K562 (cell line): Measurements from ENCODE around the gene RIPK3. TPM values are rescaled to one million over a fixed set of nuclear protein-coding genes. Genes with fewer than 3 reads are reported as not detected.

Source experiments
- ATAC-seq: fragments of 200-7000 bp; cut with Tn5 transposase; 3 replicates; pipeline ENCODE4 v1.9.1; 2020; ENCODE audit warnings: moderate library complexity
- BruUV-seq: library from RNA; stranded (reverse); fragments of 400-500 nt; replicated peaks from 2 replicates; lab custom pipeline; 2021; lab: Mats Ljungman, UMichigan
- CTCF ChIA-PET: fragments of 300-600 bp; formaldehyde crosslinking; extraction: SDS; loops from one replicate; lab custom pipeline; 2021; ENCODE audit warnings: low intra/inter-chr PET ratio; lab: Yijun Ruan, JAX
- POLR2A ChIA-PET: fragments of 300-600, 350-650 bp; sonication (Branson Sonifier 250); formaldehyde crosslinking; extraction: SDS; loops from one replicate; lab custom pipeline; 2021; ENCODE audit warnings: antibody characterized with exemption, inconsistent platforms; lab: Yijun Ruan, JAX
- DNase-seq, 4 experiments: peaks; one replicate each; pipeline versions ENCODE4 v3.0.0 to v3.0.0-alpha.2; 2011 to 2018; ENCODE audit warnings: low spot score in 3 of 4, mixed read lengths in 3 of 4; ENCODE audit errors: extremely low read depth in 1 of 4
- FAIRE-seq: peaks from 2 replicates; lab custom pipeline; 2011; peaks lifted over from hg19 to GRCh38; lab: Jason Lieb, UNC
- H2AFZ ChIP-seq: 2 replicates; pipeline ENCODE4 v1.6.0; 2011; ENCODE audit warnings: low read depth, low read length, control low read depth, inconsistent platforms
- H3K27ac ChIP-seq: fragments of 200-600 bp; 3 replicates; pipeline ENCODE4 v1.8.0; 2011; ENCODE audit warnings: low read depth, mild to moderate bottlenecking, control low read depth, inconsistent platforms, low read length, moderate library complexity, mixed read lengths; ENCODE audit errors: extremely low read depth
- H3K27me3 ChIP-seq, 2 experiments: fragments of 300-600 bp in 1 of 2; 2 replicates in 1 of 2; 3 replicates in 1 of 2; pipeline versions ENCODE4 v1.6.0 to v1.8.0; 2011; ENCODE audit warnings: inconsistent platforms in 2 of 2, low read length in 2 of 2, mild to moderate bottlenecking in 1 of 2, mixed read lengths in 1 of 2, moderate library complexity in 1 of 2; ENCODE audit not compliant: control insufficient read depth in 2 of 2, insufficient read depth in 2 of 2
- H3K36me3 ChIP-seq: fragments of 300-600 bp; 3 replicates; pipeline ENCODE4 v1.8.0; 2011; ENCODE audit warnings: mild to moderate bottlenecking, low read length, inconsistent platforms; ENCODE audit not compliant: control insufficient read depth, insufficient read depth
- H3K4me1 ChIP-seq, 2 experiments: fragments of 200-600 bp in 1 of 2; replicated peaks in 1 of 2; 2 replicates in 1 of 2; 3 replicates in 1 of 2; pipeline versions ENCODE4 v1.5.1 to v1.8.0; 2011; ENCODE audit warnings: inconsistent platforms in 2 of 2, low read length in 2 of 2, mild to moderate bottlenecking in 1 of 2, mixed read lengths in 1 of 2, moderate library complexity in 1 of 2; ENCODE audit not compliant: control insufficient read depth in 2 of 2, insufficient read depth in 2 of 2
- H3K4me2 ChIP-seq: 2 replicates; pipeline ENCODE4 v1.6.1; 2011; ENCODE audit warnings: low read length, control low read depth, inconsistent platforms, mixed read lengths; ENCODE audit not compliant: insufficient read depth
- H3K4me3 ChIP-seq: fragments of 200-600 bp; sonication (generic), shearing (Covaris generic); 2 replicates; pipeline ENCODE4 v1.5.1; 2016; ENCODE audit warnings: control low read depth, inconsistent platforms
- H3K79me2 ChIP-seq: fragments of 200-600 bp; 3 replicates; pipeline ENCODE4 v1.8.0; 2011; ENCODE audit warnings: low read length, inconsistent platforms; ENCODE audit not compliant: control insufficient read depth, insufficient read depth
- H3K9ac ChIP-seq, 2 experiments: 2 replicates each; pipeline versions ENCODE4 v1.6.0 to v1.6.1; 2011; ENCODE audit warnings: low read depth in 2 of 2, low read length in 2 of 2, control low read depth in 1 of 2, inconsistent platforms in 1 of 2, mild to moderate bottlenecking in 1 of 2, mixed read lengths in 1 of 2; ENCODE audit not compliant: insufficient read depth in 1 of 2
- H3K9me1 ChIP-seq: one replicate; pipeline ENCODE4 v1.6.0; 2011; ENCODE audit warnings: inconsistent platforms, mild to moderate bottlenecking, low read length, moderate library complexity; ENCODE audit not compliant: control insufficient read depth, insufficient read depth
- H3K9me3 ChIP-seq: replicated peaks from 2 replicates; pipeline ENCODE4 v1.5.1; 2011; ENCODE audit warnings: low read depth, low read length, inconsistent platforms; ENCODE audit not compliant: control insufficient read depth, insufficient read depth
- H4K20me1 ChIP-seq: replicated peaks from 2 replicates; pipeline ENCODE4 v1.6.1; 2011; ENCODE audit warnings: low read length, inconsistent platforms, mixed read lengths; ENCODE audit not compliant: control insufficient read depth, insufficient read depth
- EGR1 ChIP-seq: fragments of 450-650 bp; conservative IDR thresholded peaks from 2 replicates; pipeline ENCODE4 v1.6.1; 2017; ENCODE audit warnings: mild to moderate bottlenecking
- KAT2B ChIP-seq: IDR thresholded peaks from one replicate; pipeline ENCODE4 v1.6.1; 2012; ENCODE audit warnings: low read depth, mild to moderate bottlenecking, control low read depth, inconsistent platforms, low read length, moderate library complexity
- L3MBTL2 ChIP-seq: fragments of 450-650 bp; IDR thresholded peaks from 2 replicates; pipeline ENCODE4 v1.6.1; 2016; ENCODE audit warnings: mild to moderate bottlenecking, moderate library complexity
- NELFE ChIP-seq: IDR thresholded peaks from 2 replicates; pipeline ENCODE4 v1.6.1; 2011; ENCODE audit warnings: mild to moderate bottlenecking; ENCODE audit not compliant: insufficient read depth, insufficient read length
- NFIC ChIP-seq: fragments of 450-650 bp; IDR thresholded peaks from 2 replicates; pipeline ENCODE4 v1.6.1; 2017; ENCODE audit warnings: mild to moderate bottlenecking, inconsistent platforms
- NR2C1 ChIP-seq, 2 experiments: fragments of 450-650 bp; IDR thresholded peaks; 2 replicates each; pipeline ENCODE4 v1.6.1; 2017; ENCODE audit warnings: mild to moderate bottlenecking in 2 of 2, antibody characterized with exemption in 1 of 2, inconsistent platforms in 1 of 2, missing compliant biosample characterization in 1 of 2, missing genetic modification characterization in 1 of 2
- ZFP36 ChIP-seq: fragments of 150-350 bp; IDR thresholded peaks from 2 replicates; pipeline ENCODE4 v1.6.1; 2018; ENCODE audit warnings: low read length, low read depth; ENCODE audit not compliant: partially characterized antibody
- WGBS: fragments of 100-300 bp; shearing (Covaris generic); methylation state at CpG from one replicate; pipeline ENCODE4 v1.1.6; 2016; ENCODE audit warnings: low coverage, mixed read lengths; ENCODE audit not compliant: insufficient coverage; ENCODE audit errors: missing lambda C conversion rate; 5-methylcytosine and 5-hydroxymethylcytosine counted together
- in situ Hi-C: fragments of 300-500 bp; cut with MboI; formaldehyde crosslinking; loops from 4 replicates; pipeline ENCODE4 v1.15.0; 2018; ENCODE audit warnings: inconsistent platforms, mixed read lengths
- intact Hi-C: fragments of 100-400 bp; cut with micrococcal nuclease; formaldehyde crosslinking; loops from 2 replicates; pipeline ENCODE4 v1.14.2; 2022
- polyA plus RNA-seq, 8 experiments: library from polyadenylated mRNA; depleted of rRNA in 4 of 8; stranded (reverse) in 5 of 8; unstranded in 3 of 8; fragments of >200 nt; fragmentation: Nextera tagmentation in 2 of 8; fragmentation: Illumina TruSeq in 1 of 8; extraction: Ambion mirVana in 2 of 8; extraction: Trizol in 1 of 8; gene quantifications; 2 replicates each; pipeline versions ENCODE4 v1.2.1 to v1.2.3, GENCODE V29; 2011 to 2014; ENCODE audit warnings: inconsistent platforms in 1 of 8, missing spikeins in 1 of 8
- total RNA-seq, 7 experiments: library from RNA; depleted of rRNA in 6 of 7; stranded (reverse); fragments of >200 nt in 6 of 7; fragmentation: Illumina TruSeq in 2 of 7; extraction: Trizol in 2 of 7; gene quantifications; 2 replicates each; pipeline versions ENCODE4 v1.2.1 to v1.2.3, GENCODE V29; 2011 to 2021; ENCODE audit warnings: low replicate concordance in 1 of 7
- TF ChIP-seq, protein P1 (sequence below): fragments of 450-650 bp; formaldehyde crosslinking; IDR thresholded peaks from 2 replicates; pipeline ENCODE4 v1.4.0; 2020; ENCODE audit warnings: mild to moderate bottlenecking, mixed read lengths
- TF ChIP-seq, protein P2 (sequence below): sonication (generic); formaldehyde crosslinking; IDR thresholded peaks from 2 replicates; pipeline ENCODE4 v1.9.0; 2022; ENCODE audit warnings: mild to moderate bottlenecking, missing genetic modification reagents
- TF ChIP-seq, protein P3 (sequence below): fragments of 200-800 bp; sonication (Bioruptor generic); IDR thresholded peaks from 2 replicates; pipeline ENCODE4 v1.6.1; 2017; ENCODE audit warnings: missing genetic modification characterization, missing compliant biosample characterization

Gene RIPK3
- total and polyA plus RNA-seq, 9 of the 15 experiments (the other 6 are each of a cell fraction or from before 2014, with no cell fraction given): 0.03 to 0.43 (median 0.28) TPM; not detected in 3

DNA sequence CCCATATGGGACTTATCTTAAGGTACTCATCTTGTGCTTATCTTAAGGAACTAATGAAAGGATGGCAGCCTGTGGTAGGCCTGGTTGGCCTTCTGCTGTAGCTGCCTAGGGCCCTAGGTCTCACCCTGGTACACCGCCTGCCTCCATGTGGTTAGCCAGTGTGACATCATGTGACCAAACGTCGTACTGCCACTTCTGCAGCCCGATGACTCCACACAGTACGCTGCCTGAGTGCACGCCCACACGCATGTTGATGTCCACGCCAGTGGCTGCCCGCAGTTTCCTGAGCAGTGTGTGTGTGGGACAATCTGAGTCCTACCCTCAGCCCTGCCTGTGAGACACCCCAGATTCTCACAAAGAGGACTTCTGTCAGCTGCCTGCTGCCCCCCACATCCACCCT lies 10.1 kb downstream of the RIPK3 start:
- Histone ChIP-seq H3K4me2 (no peak overlapping the region), H4K20me1 (no peaks in the 10 kb centered on the region), H3K9ac (no peak overlapping the region), H3K36me3 (no peaks in the 10 kb centered on the region), H3K27ac (no peak overlapping the region), H3K79me2 (no peaks in the 10 kb centered on the region), H3K9me1 (no peaks in the 10 kb centered on the region), H3K27me3 (no peaks in the 10 kb centered on the region), H3K9me3 (no peaks in the 10 kb centered on the region), H3K4me3 (no peak overlapping the region), H2AFZ (no peak overlapping the region), H3K4me1 (peaks cover 5 to 33% of the 10 kb centered on the region in 2 experiments; a peak in 4 of 5 replicates)
- intact Hi-C loops: loop anchor here (5.0 kb wide), 1 partner anchor 38 kb away; the partner anchor contains the start of gene NFATC4
- BruUV-seq: no TSS peak
- DNase-seq (no peak), ATAC-seq (no peak), FAIRE-seq (no peak)
- ChIA-PET POLR2A (interaction anchor here (0.6 to 1.0 kb wide), 2 partner anchors 112 to 122 kb away, joined by 3 read pairs; no protein-coding TSS in a partner anchor), CTCF (no interaction called here)
- in situ Hi-C loops: loop anchor here (5.0 to 25.0 kb wide), 2 partner anchors 103 to 358 kb away; no protein-coding TSS in a partner anchor
- WGBS: 26% methylated on average over 5 of the region's 9 CpGs
- TF ChIP-seq, protein P1, sequence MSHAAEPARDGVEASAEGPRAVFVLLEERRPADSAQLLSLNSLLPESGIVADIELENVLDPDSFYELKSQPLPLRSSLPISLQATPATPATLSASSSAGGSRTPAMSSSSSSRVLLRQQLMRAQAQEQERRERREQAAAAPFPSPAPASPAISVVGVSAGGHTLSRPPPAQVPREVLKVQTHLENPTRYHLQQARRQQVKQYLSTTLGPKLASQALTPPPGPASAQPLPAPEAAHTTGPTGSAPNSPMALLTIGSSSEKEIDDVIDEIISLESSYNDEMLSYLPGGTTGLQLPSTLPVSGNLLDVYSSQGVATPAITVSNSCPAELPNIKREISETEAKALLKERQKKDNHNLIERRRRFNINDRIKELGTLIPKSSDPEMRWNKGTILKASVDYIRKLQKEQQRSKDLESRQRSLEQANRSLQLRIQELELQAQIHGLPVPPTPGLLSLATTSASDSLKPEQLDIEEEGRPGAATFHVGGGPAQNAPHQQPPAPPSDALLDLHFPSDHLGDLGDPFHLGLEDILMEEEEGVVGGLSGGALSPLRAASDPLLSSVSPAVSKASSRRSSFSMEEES (CRISPR knock-in tag): peak; percentile 57
- TF ChIP-seq, protein P2, sequence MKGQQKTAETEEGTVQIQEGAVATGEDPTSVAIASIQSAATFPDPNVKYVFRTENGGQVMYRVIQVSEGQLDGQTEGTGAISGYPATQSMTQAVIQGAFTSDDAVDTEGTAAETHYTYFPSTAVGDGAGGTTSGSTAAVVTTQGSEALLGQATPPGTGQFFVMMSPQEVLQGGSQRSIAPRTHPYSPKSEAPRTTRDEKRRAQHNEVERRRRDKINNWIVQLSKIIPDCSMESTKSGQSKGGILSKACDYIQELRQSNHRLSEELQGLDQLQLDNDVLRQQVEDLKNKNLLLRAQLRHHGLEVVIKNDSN (CRISPR knock-in tag): peak; percentile 63
- TF ChIP-seq NFIC (no peak), EGR1 (peak; percentile 63), NR2C1 (IDR thresholded peaks at IDR 0.05) (no peak), NR2C1 (tag; IDR thresholded peaks at IDR 0.05) (no peak), ZFP36 (no peak), NELFE (no peak), L3MBTL2 (0 out of 2 replicates have a peak, but pooled peaks have one; percentile 39), KAT2B (no peak)
- TF ChIP-seq, protein P3, sequence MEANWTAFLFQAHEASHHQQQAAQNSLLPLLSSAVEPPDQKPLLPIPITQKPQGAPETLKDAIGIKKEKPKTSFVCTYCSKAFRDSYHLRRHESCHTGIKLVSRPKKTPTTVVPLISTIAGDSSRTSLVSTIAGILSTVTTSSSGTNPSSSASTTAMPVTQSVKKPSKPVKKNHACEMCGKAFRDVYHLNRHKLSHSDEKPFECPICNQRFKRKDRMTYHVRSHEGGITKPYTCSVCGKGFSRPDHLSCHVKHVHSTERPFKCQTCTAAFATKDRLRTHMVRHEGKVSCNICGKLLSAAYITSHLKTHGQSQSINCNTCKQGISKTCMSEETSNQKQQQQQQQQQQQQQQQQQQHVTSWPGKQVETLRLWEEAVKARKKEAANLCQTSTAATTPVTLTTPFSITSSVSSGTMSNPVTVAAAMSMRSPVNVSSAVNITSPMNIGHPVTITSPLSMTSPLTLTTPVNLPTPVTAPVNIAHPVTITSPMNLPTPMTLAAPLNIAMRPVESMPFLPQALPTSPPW: no peak
